ENCODE measurements around the gene CLDND1. TPM values are rescaled to one million over a fixed set of nuclear protein-coding genes. Genes with fewer than 3 reads are reported as not detected.

CLDND1 gene
- 90.1 and 108 TPM in 2 replicates for total RNA-seq

GRCh38 chr3:98522544-98523281 lies at the start of gene CLDND1:
Gene CLDND1, minus strand, starts transcription at chr3:98522902. Its CDS starts 1,478 bp downstream, at chr3:98521424.

GRCh38 chr3:98531622-98532274 lies 9.0 kb upstream of the CLDND1 start, which contains the start of gene GPR15:
Gene GPR15, plus strand, starts transcription at chr3:98531978. Its CDS starts 56 bp downstream, at chr3:98532034.

GRCh38 chr3:98497381-98497780 lies 25.3 kb downstream of the CLDND1 start, which contains the start of gene OR5K2:
Gene OR5K2, plus strand, starts transcription at chr3:98497681. Its CDS starts 0 bp downstream, at chr3:98497681.

Other genes starting within 250 kb of the CLDND1 start
- not detected in 2 replicates for gene OR5H2, start 240.4 kb downstream of the CLDND1 start, total RNA-seq
- gene OR5K4, start 169.0 kb downstream of the CLDND1 start, total RNA-seq = not detected in 2 replicates
- not detected in 2 replicates for gene OR5K3, start 132.2 kb downstream of the CLDND1 start, total RNA-seq
- not detected in 2 replicates for gene OR5K1, start 59.7 kb downstream of the CLDND1 start, total RNA-seq
- not detected in 2 replicates for gene OR5K2, start 25.2 kb downstream of the CLDND1 start, total RNA-seq
- gene GPR15, start 9.1 kb upstream of the CLDND1 start, total RNA-seq = not detected in 2 replicates
- gene CPOX, start 70.7 kb upstream of the CLDND1 start, total RNA-seq = 30.5 and 35.5 TPM in 2 replicates
- 25.0 and 28.8 TPM in 2 replicates for gene ST3GAL6, start 240.4 kb upstream of the CLDND1 start, total RNA-seq